ENCODE measurements around the gene SPDL1.
"Not testable (repeated sequence)": the region's sequence is repeated elsewhere in the genome, so short reads cannot be mapped to it uniquely, and the experiment has no call there.

SPDL1 gene

DNA sequence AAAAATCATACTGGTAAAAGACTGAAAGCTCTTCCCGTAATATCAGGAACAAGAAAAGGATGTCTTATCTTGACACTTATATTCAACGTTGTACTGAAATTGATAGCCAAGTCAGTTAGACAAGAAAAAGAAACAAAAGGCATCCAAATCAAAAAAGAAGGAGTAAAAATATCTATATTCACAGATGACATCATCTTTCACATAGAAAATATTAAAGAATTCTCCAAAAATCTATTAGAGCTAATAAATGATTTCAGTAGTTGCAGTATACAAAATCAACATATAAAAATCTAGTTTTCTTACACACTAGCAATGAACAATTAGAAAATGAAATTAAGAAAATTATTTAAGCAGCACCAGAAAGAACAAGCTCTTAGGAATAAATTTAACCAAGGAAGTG is 24.3 kb downstream of the SPDL1 start:
- TF ChIP-seq TAF1 (IDR thresholded peaks at IDR 0.05; ENCODE audit: borderline replicate concordance, low read depth, low read length): no peak
- TF ChIP-seq POLR2A (IDR thresholded peaks at IDR 0.05; ENCODE audit: low read depth, low read length): no peak
- no peak for TF ChIP-seq POLR2AphosphoS5 (IDR thresholded peaks at IDR 0.05; ENCODE audit: low read depth, low read length)
- no peak for FAIRE-seq
- no peak for DNase-seq (ENCODE audit: insufficient read length)

DNA sequence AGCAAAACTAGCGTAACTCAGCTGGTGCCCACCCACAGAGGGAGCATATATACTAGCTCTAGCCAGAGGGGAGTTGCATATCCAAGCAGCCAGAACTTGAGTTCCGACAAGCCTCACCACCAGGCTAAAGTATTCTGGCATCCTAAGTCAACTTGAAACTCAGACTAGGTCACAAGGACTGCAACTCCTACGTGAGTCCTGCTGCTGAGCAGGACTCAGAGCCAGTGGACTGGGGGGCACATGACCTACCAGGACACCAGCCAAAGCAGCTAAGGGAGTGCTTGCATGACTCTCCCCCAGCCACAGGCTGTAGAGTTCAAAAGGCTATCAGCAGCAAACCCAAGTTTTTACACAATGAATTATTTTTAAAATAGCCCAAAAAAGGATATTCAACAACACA is 26.1 kb downstream of the SPDL1 start:
- peak; percentile 14 for FAIRE-seq
- DNase-seq (ENCODE audit: insufficient read length): no peak
- no peak for TF ChIP-seq POLR2A (IDR thresholded peaks at IDR 0.05; ENCODE audit: low read depth, low read length)
- TF ChIP-seq POLR2AphosphoS5 (IDR thresholded peaks at IDR 0.05; ENCODE audit: low read depth, low read length): no peak
- no peak for TF ChIP-seq TAF1 (IDR thresholded peaks at IDR 0.05; ENCODE audit: borderline replicate concordance, low read depth, low read length)

DNA sequence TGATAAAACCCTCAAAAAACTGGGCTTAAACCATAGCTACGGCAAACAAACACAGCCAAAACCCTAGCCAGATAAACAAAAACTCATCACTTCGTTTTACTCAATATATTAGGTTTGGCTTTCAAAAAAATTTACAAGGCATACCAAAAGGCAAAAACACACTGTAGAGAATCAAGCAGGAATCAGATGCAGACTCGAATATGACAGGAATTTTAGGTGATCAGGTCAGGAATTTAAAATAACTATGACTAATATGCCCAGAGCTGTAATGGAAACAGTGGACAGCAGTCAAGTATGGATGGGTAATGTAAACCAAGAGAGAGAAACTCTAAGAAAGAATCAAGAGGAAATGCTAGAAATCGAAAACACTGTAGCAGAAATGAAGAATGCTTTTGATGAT is 27.0 kb downstream of the SPDL1 start:
- DNase-seq (ENCODE audit: insufficient read length) (no peak), FAIRE-seq (no peak)
- TF ChIP-seq TAF1 (IDR thresholded peaks at IDR 0.05; ENCODE audit: borderline replicate concordance, low read depth, low read length) (no peak), POLR2AphosphoS5 (IDR thresholded peaks at IDR 0.05; ENCODE audit: low read depth, low read length) (no peak), POLR2A (IDR thresholded peaks at IDR 0.05; ENCODE audit: low read depth, low read length) (no peak)

DNA sequence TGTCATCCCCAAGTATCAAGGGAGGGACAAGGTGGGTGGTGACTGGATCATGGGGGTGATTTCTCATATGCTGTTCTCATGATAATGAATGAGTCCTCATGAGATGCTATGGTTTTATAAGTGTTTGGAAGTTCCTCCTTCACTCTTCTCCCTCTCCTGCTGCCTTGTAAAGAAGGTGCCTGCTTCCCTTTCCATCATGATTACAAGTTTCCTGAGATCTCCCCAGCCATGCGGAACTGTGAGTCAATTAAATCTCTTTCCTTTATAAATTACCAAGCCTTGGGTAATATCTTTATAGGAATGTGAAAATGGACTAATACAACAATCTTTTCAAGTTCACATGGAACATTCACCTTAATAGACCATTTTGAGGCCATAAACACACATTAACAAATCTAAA is 32.0 kb downstream of the SPDL1 start:
- no peak for DNase-seq (ENCODE audit: insufficient read length)
- TF ChIP-seq TAF1 (IDR thresholded peaks at IDR 0.05; ENCODE audit: borderline replicate concordance, low read depth, low read length): no peak
- no peak for TF ChIP-seq POLR2A (IDR thresholded peaks at IDR 0.05; ENCODE audit: low read depth, low read length)
- TF ChIP-seq POLR2AphosphoS5 (IDR thresholded peaks at IDR 0.05; ENCODE audit: low read depth, low read length): no peak
- FAIRE-seq: no peak

DNA sequence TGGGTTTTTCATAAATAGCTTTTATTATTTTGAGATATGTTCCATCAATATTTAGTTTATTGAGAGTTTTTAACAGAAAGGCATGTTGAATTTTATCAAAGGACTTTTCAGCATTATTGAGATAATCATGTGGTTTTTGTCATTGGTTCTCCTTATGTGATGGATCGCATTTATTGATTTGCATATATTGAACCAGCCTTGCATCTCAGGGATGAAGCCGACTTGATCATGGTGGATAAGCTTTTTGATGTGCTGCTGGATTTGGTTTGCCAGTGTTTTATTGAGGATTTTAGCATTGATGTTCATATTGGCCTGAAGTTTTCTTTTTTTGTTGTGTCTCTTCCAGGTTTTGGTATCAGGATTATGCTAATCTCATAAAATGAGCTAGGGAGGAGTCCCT is 40.7 kb downstream of the SPDL1 start:
- not testable (repeated sequence) for FAIRE-seq; DNase-seq (ENCODE audit: insufficient read length)

DNA sequence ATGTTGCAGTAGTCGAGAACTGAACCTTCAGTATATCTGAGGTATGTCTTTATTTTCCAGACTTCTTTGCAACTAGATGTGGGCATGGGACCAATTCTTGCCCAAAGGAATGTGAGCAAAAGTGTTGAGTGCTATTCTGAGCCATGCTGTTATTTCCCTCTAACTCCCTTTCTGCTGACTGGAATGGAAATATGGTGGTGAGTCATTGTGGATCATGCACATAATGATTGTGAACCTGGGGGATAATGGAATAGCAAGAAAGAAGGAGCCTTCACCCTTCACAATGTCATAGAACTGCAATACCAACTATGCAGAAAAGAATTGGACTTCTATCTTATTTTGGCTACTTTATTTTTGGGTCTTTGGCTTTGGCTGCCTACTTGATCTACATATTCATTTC is 43.2 kb downstream of the SPDL1 start:
- DNase-seq (ENCODE audit: insufficient read length) (no peak), FAIRE-seq (no peak)
- TF ChIP-seq TAF1 (IDR thresholded peaks at IDR 0.05; ENCODE audit: borderline replicate concordance, low read depth, low read length) (no peak), POLR2A (IDR thresholded peaks at IDR 0.05; ENCODE audit: low read depth, low read length) (no peak)

DNA sequence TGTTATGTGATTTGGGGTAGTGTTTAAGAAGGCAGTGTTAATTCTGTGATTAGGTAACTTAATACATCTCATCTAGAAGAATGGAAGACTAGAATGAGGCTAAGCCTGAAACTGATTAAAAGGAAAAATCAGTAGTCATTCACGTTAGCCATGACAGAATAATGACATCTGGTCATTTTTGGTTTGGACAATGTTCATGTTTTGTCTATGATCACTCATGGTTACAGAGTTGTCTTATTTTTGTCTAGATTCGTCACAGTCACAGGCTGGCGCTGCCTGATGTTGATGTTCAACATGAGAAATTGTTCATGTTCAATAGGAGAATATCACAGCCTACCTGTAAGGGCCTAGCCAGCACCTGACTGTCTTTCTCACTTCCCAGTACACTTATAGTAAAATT is 44.0 kb downstream of the SPDL1 start:
- TF ChIP-seq TAF1 (IDR thresholded peaks at IDR 0.05; ENCODE audit: borderline replicate concordance, low read depth, low read length) (no peak), POLR2AphosphoS5 (IDR thresholded peaks at IDR 0.05; ENCODE audit: low read depth, low read length) (no peak), POLR2A (IDR thresholded peaks at IDR 0.05; ENCODE audit: low read depth, low read length) (no peak)
- FAIRE-seq (no peak), DNase-seq (ENCODE audit: insufficient read length) (no peak)

DNA sequence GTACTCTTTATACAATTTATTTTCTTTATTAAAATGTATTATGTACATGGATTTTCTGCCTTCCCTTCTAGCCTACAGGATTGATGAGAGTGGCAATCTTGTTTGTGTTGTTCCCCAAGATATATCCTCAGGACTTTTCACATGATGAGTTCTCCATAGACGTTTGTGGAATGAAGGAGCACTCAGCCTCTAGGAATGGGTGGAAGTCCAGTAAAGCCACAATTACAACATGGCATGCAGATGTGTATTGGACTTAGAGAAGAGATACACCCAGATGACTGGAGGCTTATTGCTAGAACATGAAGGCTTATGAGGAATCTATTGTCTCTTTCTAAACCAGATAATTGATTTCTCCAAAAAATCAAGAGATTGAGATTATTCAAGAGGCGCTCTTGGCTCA is 45.3 kb downstream of the SPDL1 start:
- DNase-seq (ENCODE audit: insufficient read length): no peak
- FAIRE-seq: no peak
- TF ChIP-seq POLR2A (IDR thresholded peaks at IDR 0.05; ENCODE audit: low read depth, low read length): no peak
- no peak for TF ChIP-seq POLR2AphosphoS5 (IDR thresholded peaks at IDR 0.05; ENCODE audit: low read depth, low read length)
- no peak for TF ChIP-seq TAF1 (IDR thresholded peaks at IDR 0.05; ENCODE audit: borderline replicate concordance, low read depth, low read length)

DNA sequence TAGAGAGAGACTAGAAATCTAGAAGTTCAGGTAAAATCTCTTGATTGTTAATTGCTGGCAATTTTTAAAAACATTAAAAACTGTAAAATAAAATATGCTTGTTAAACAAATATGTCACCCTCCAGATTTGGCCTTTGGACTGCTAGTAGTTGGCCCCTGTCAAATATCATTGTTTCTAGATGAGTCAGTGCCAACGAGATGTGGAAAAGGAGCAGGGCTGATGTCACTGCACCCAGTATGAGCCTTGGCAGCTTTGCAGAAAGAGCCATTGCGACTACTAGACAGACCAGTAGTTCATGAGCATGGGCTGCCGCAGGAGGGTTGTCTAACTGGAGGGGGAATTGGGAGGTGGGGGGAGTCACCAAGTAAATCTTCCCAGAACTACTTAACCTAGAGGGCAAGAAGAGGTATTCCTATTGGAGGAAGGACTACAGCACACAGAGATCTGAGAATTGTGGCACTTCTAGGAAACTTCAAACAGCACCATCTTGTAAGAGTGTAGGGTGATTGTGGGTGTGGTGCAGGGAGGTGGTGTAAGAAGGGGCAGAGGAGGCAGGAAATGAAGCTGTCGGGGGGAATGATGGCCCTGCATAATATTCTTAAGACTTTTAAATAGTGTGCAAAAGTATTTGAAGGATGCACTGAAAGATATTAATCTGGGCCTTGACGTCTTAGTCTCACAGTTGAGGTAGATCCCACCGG is 46.4 kb downstream of the SPDL1 start:
- FAIRE-seq (no peak), DNase-seq (ENCODE audit: insufficient read length) (no peak)
- TF ChIP-seq POLR2A (IDR thresholded peaks at IDR 0.05; ENCODE audit: low read depth, low read length) (no peak), TAF1 (IDR thresholded peaks at IDR 0.05; ENCODE audit: borderline replicate concordance, low read depth, low read length) (no peak), POLR2AphosphoS5 (IDR thresholded peaks at IDR 0.05; ENCODE audit: low read depth, low read length) (no peak)

DNA sequence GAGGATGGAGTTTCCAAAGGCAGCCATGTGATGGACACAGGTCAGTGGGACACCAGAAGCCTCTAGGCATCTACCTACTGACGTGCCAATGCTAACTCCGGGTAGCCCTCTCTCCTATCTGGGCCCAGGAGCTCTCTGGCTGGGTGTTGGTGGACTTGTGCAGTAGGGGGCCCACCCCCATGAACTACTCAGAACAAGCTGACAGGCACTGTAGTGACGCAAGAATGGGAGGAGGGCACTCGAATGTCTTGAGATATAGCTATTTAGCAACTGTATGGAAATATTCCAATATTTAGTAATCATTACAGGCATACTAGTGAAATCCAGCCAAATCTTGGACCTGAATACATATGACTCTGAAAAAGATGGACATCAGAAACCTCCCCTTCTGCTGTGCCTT is 47.8 kb downstream of the SPDL1 start:
- TF ChIP-seq POLR2AphosphoS5 (IDR thresholded peaks at IDR 0.05; ENCODE audit: low read depth, low read length) (no peak), POLR2A (IDR thresholded peaks at IDR 0.05; ENCODE audit: low read depth, low read length) (no peak), TAF1 (IDR thresholded peaks at IDR 0.05; ENCODE audit: borderline replicate concordance, low read depth, low read length) (no peak)
- no peak for DNase-seq (ENCODE audit: insufficient read length)
- FAIRE-seq: no peak

DNA sequence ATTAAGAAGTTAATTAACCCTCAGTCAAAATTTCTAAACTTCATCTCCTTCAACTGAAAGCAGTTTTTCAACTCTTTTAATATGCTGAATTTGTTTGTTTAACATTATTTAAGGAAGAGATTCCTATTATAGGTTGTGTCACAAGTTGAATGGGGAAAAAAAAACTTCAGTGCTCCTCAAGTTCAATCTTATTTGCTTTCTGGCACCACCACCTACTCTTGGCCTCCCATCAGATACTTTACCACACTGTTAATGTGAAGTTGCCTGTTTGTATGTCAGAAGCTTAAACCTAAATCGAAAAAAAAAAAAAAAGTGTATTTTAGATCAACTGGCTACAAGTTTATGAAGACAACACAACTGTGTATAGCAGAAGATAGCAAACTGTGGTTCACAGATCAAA is 49.4 kb downstream of the SPDL1 start:
- no peak for FAIRE-seq
- DNase-seq (ENCODE audit: insufficient read length): no peak
- TF ChIP-seq POLR2A (IDR thresholded peaks at IDR 0.05; ENCODE audit: low read depth, low read length) (no peak), POLR2AphosphoS5 (IDR thresholded peaks at IDR 0.05; ENCODE audit: low read depth, low read length) (no peak), TAF1 (IDR thresholded peaks at IDR 0.05; ENCODE audit: borderline replicate concordance, low read depth, low read length) (no peak)

DNA sequence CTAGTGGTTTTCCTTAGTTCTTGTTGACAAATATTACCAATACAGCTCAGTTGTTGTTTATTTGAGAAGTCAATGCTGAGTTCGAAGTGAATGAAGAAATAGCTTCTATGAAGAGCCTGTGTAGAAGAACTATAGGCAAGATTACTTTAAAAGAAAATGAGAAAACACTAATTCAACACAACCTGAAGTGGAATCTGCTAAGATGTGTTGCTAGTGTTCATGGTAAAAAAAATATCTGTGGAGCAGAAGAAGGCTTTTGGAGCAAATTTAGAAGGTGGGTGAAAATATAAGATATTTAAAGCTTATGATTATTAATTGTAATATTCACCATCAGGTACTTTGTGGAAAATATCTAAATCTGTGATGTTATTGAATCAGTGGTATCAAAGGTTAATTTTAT is 51.0 kb downstream of the SPDL1 start:
- FAIRE-seq (no peak), DNase-seq (ENCODE audit: insufficient read length) (no peak)
- TF ChIP-seq TAF1 (IDR thresholded peaks at IDR 0.05; ENCODE audit: borderline replicate concordance, low read depth, low read length): no peak
- TF ChIP-seq POLR2AphosphoS5 (IDR thresholded peaks at IDR 0.05; ENCODE audit: low read depth, low read length): no peak
- TF ChIP-seq POLR2A (IDR thresholded peaks at IDR 0.05; ENCODE audit: low read depth, low read length): no peak

DNA sequence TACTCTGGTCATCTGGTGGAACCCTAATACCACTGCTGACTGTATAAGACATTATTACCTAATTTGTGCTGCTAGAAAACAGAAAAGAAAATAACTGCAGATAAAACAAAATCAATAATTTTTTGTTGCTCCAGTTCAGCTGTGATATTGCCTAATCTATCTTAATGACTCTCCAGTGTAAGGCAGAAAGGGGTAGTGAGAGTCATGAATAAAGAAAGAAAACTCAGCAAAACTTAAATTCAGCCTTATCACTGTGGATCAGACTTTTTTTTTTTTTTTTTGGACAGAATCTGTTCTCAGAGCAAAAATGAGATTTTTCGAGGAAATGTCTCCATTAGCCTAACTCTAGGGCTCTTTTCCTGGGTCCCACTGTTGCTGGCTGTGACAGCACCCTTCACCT is 52.4 kb downstream of the SPDL1 start:
- FAIRE-seq (peak; percentile 46), DNase-seq (ENCODE audit: insufficient read length) (no peak)
- TF ChIP-seq POLR2AphosphoS5 (IDR thresholded peaks at IDR 0.05; ENCODE audit: low read depth, low read length) (no peak), TAF1 (IDR thresholded peaks at IDR 0.05; ENCODE audit: borderline replicate concordance, low read depth, low read length) (no peak), POLR2A (IDR thresholded peaks at IDR 0.05; ENCODE audit: low read depth, low read length) (no peak)
